Measurements from ENCODE around the gene DENND1A. TPM values are rescaled to one million over a fixed set of nuclear protein-coding genes. Genes with fewer than 3 reads are reported as not detected.

The DENND1A gene
- total and polyA plus RNA-seq, 4 experiments from 2014 or later: 1.4 to 14.2 (median 9.9) TPM

- Histone ChIP-seq H3K36me3 (ENCODE audit: insufficient read depth, low read length) (no peaks in the 10 kb centered on the region), H3K27ac (ENCODE audit: low read depth, low read length) (no peak overlapping the region), H3K9me3 (ENCODE audit: control insufficient read depth in 1 of 2, low read length in 2 of 2) (no peaks in the 10 kb centered on the region), H3K4me3 (ENCODE audit: low read length in 2 of 2) (no peak overlapping the region), H3K27me3 (ENCODE audit: insufficient read depth, low read length) (no peaks in the 10 kb centered on the region), H3K4me1 (ENCODE audit: insufficient read depth, low read length) (no peaks in the 10 kb centered on the region)
- no peaks in the 10 kb centered on the region for H3K9me3 Mint-ChIP-seq
- H3K36me3 Mint-ChIP-seq: peaks cover 0 to 14% of the 10 kb centered on the region in 2 donors
- POLR2A ChIA-PET (ENCODE audit: partially characterized antibody): no interaction called here
- CTCF ChIA-PET (ENCODE audit: partially characterized antibody): interaction anchor here (1.0 kb wide), 1 partner anchor 535 kb away, joined by 3 read pairs; no protein-coding TSS in a partner anchor
- H3K4me3 Mint-ChIP-seq: no peak overlapping the region
- no peak overlapping the region for H3K27ac Mint-ChIP-seq
- intact Hi-C loops (cut with micrococcal nuclease): no loop called here
- no peak for DNase-seq
- no peaks in the 10 kb centered on the region for H3K27me3 Mint-ChIP-seq
- peaks cover 0 to 1% (median 0%) of the 10 kb centered on the region in 4 donors for H3K4me1 Mint-ChIP-seq
Observed at GRCh38 chr9:123505496-123505895, 424.4 kb downstream of the DENND1A start.

- Mint-ChIP-seq H3K4me3 (no peak overlapping the region), H3K27me3 (no peaks in the 10 kb centered on the region), H3K9me3 (no peaks in the 10 kb centered on the region), H3K36me3 (peaks cover 0 to 8% of the 10 kb centered on the region in 2 donors), H3K4me1 (no peaks in the 10 kb centered on the region), H3K27ac (no peak overlapping the region)
- H3K4me1 ChIP-seq (ENCODE audit: insufficient read depth, low read length): no peaks in the 10 kb centered on the region
- no peak for DNase-seq
- intact Hi-C loops (cut with micrococcal nuclease): no loop called here
- POLR2A ChIA-PET (ENCODE audit: partially characterized antibody): no interaction called here
- no peaks in the 10 kb centered on the region for H3K36me3 ChIP-seq (ENCODE audit: insufficient read depth, low read length)
- H3K27me3 ChIP-seq (ENCODE audit: insufficient read depth, low read length): no peaks in the 10 kb centered on the region
- no peak overlapping the region for H3K27ac ChIP-seq (ENCODE audit: low read depth, low read length)
- no peaks in the 10 kb centered on the region for H3K9me3 ChIP-seq (ENCODE audit: control insufficient read depth in 1 of 2, low read length in 2 of 2)
- no peak overlapping the region for H3K4me3 ChIP-seq (ENCODE audit: low read length in 2 of 2)
- CTCF ChIA-PET (ENCODE audit: partially characterized antibody): no interaction called here
Observed at GRCh38 chr9:123500336-123500735, 429.6 kb downstream of the DENND1A start.

GRCh38 chr9:123497830-123498229, 432.1 kb downstream of the DENND1A start:
- no peaks in the 10 kb centered on the region for H3K9me3 ChIP-seq (ENCODE audit: control insufficient read depth in 1 of 2, low read length in 2 of 2)
- H3K27ac Mint-ChIP-seq: no peak overlapping the region
- intact Hi-C loops (cut with micrococcal nuclease): no loop called here
- CTCF ChIA-PET (ENCODE audit: partially characterized antibody): no interaction called here
- no peaks in the 10 kb centered on the region for H3K27me3 ChIP-seq (ENCODE audit: insufficient read depth, low read length)
- H3K36me3 Mint-ChIP-seq: peaks cover 0 to under 1% of the 10 kb centered on the region in 2 donors
- no peaks in the 10 kb centered on the region for H3K36me3 ChIP-seq (ENCODE audit: insufficient read depth, low read length)
- H3K4me3 Mint-ChIP-seq: no peak overlapping the region
- H3K27me3 Mint-ChIP-seq: no peaks in the 10 kb centered on the region
- no peaks in the 10 kb centered on the region for H3K4me1 ChIP-seq (ENCODE audit: insufficient read depth, low read length)
- H3K4me3 ChIP-seq (ENCODE audit: low read length in 2 of 2): no peak overlapping the region
- no peak overlapping the region for H3K27ac ChIP-seq (ENCODE audit: low read depth, low read length)
- H3K4me1 Mint-ChIP-seq: no peaks in the 10 kb centered on the region
- H3K9me3 Mint-ChIP-seq: no peaks in the 10 kb centered on the region
- no peak for DNase-seq
- POLR2A ChIA-PET (ENCODE audit: partially characterized antibody): no interaction called here

GRCh38 chr9:123495731-123496130, 434.2 kb downstream of the DENND1A start:
- H3K36me3 Mint-ChIP-seq: no peaks in the 10 kb centered on the region
- intact Hi-C loops (cut with micrococcal nuclease): no loop called here
- ChIA-PET POLR2A (ENCODE audit: partially characterized antibody) (no interaction called here), CTCF (ENCODE audit: partially characterized antibody) (no interaction called here)
- no peak overlapping the region for H3K27ac Mint-ChIP-seq
- H3K27ac ChIP-seq (ENCODE audit: low read depth, low read length): no peak overlapping the region
- H3K4me1 Mint-ChIP-seq: no peaks in the 10 kb centered on the region
- no peaks in the 10 kb centered on the region for H3K9me3 Mint-ChIP-seq
- no peaks in the 10 kb centered on the region for H3K4me1 ChIP-seq (ENCODE audit: insufficient read depth, low read length)
- H3K4me3 ChIP-seq (ENCODE audit: low read length in 2 of 2): no peak overlapping the region
- H3K36me3 ChIP-seq (ENCODE audit: insufficient read depth, low read length): no peaks in the 10 kb centered on the region
- no peak for DNase-seq
- no peaks in the 10 kb centered on the region for H3K27me3 Mint-ChIP-seq
- H3K4me3 Mint-ChIP-seq: no peak overlapping the region
- no peaks in the 10 kb centered on the region for H3K27me3 ChIP-seq (ENCODE audit: insufficient read depth, low read length)
- no peaks in the 10 kb centered on the region for H3K9me3 ChIP-seq (ENCODE audit: control insufficient read depth in 1 of 2, low read length in 2 of 2)

- Histone ChIP-seq H3K27me3 (ENCODE audit: insufficient read depth, low read length) (no peaks in the 10 kb centered on the region), H3K27ac (ENCODE audit: low read depth, low read length) (no peak overlapping the region), H3K4me3 (ENCODE audit: low read length in 2 of 2) (no peak overlapping the region), H3K4me1 (ENCODE audit: insufficient read depth, low read length) (no peaks in the 10 kb centered on the region), H3K36me3 (ENCODE audit: insufficient read depth, low read length) (no peaks in the 10 kb centered on the region), H3K9me3 (ENCODE audit: control insufficient read depth in 1 of 2, low read length in 2 of 2) (no peaks in the 10 kb centered on the region)
- H3K4me3 Mint-ChIP-seq: no peak overlapping the region
- no peak for DNase-seq
- no peaks in the 10 kb centered on the region for H3K9me3 Mint-ChIP-seq
- no peak overlapping the region for H3K27ac Mint-ChIP-seq
- H3K27me3 Mint-ChIP-seq: no peaks in the 10 kb centered on the region
- ChIA-PET CTCF (ENCODE audit: partially characterized antibody) (no interaction called here), POLR2A (ENCODE audit: partially characterized antibody) (no interaction called here)
- no peaks in the 10 kb centered on the region for H3K36me3 Mint-ChIP-seq
- no peaks in the 10 kb centered on the region for H3K4me1 Mint-ChIP-seq
- intact Hi-C loops (cut with micrococcal nuclease): no loop called here
Observed at GRCh38 chr9:123493627-123494026, 436.3 kb downstream of the DENND1A start.

GRCh38 chr9:123490688-123491087, 439.2 kb downstream of the DENND1A start:
- Mint-ChIP-seq H3K4me3 (no peak overlapping the region), H3K9me3 (no peaks in the 10 kb centered on the region), H3K36me3 (peaks cover 0 to 4% of the 10 kb centered on the region in 2 donors), H3K4me1 (no peaks in the 10 kb centered on the region), H3K27ac (peak overlapping the region in 1 of 7 donors; percentile 4), H3K27me3 (no peaks in the 10 kb centered on the region)
- no peak overlapping the region for H3K27ac ChIP-seq (ENCODE audit: low read depth, low read length)
- ChIA-PET CTCF (ENCODE audit: partially characterized antibody) (no interaction called here), POLR2A (ENCODE audit: partially characterized antibody) (no interaction called here)
- H3K4me1 ChIP-seq (ENCODE audit: insufficient read depth, low read length): no peaks in the 10 kb centered on the region
- no peaks in the 10 kb centered on the region for H3K27me3 ChIP-seq (ENCODE audit: insufficient read depth, low read length)
- no peaks in the 10 kb centered on the region for H3K36me3 ChIP-seq (ENCODE audit: insufficient read depth, low read length)
- no peak overlapping the region for H3K4me3 ChIP-seq (ENCODE audit: low read length in 2 of 2)
- DNase-seq: no peak
- H3K9me3 ChIP-seq (ENCODE audit: control insufficient read depth in 1 of 2, low read length in 2 of 2): no peaks in the 10 kb centered on the region
- intact Hi-C loops (cut with micrococcal nuclease): no loop called here

GRCh38 chr9:123488722-123489321, 441.1 kb downstream of the DENND1A start:
- H3K4me1 ChIP-seq (ENCODE audit: insufficient read depth, low read length): no peaks in the 10 kb centered on the region
- H3K4me3 Mint-ChIP-seq: no peak overlapping the region
- CTCF ChIA-PET (ENCODE audit: partially characterized antibody): no interaction called here
- no peaks in the 10 kb centered on the region for H3K9me3 Mint-ChIP-seq
- no peak for DNase-seq
- no peaks in the 10 kb centered on the region for H3K9me3 ChIP-seq (ENCODE audit: control insufficient read depth in 1 of 2, low read length in 2 of 2)
- H3K4me3 ChIP-seq (ENCODE audit: low read length in 2 of 2): no peak overlapping the region
- POLR2A ChIA-PET (ENCODE audit: partially characterized antibody): no interaction called here
- H3K36me3 ChIP-seq (ENCODE audit: insufficient read depth, low read length): no peaks in the 10 kb centered on the region
- no peaks in the 10 kb centered on the region for H3K4me1 Mint-ChIP-seq
- no peak overlapping the region for H3K27ac ChIP-seq (ENCODE audit: low read depth, low read length)
- H3K36me3 Mint-ChIP-seq: peaks cover 0 to 4% of the 10 kb centered on the region in 2 donors
- H3K27me3 ChIP-seq (ENCODE audit: insufficient read depth, low read length): no peaks in the 10 kb centered on the region
- H3K27me3 Mint-ChIP-seq: no peaks in the 10 kb centered on the region
- intact Hi-C loops (cut with micrococcal nuclease): no loop called here
- H3K27ac Mint-ChIP-seq: no peak overlapping the region
